ENCODE results near the gene OTOP3.
A peak's percentile ranks its signal among the peaks of the same experiment; 100 is the strongest.

Gene OTOP3

GRCh38 chr17:74941128-74941725 is 5.5 kb downstream of the OTOP3 start:
- DNase-seq, result no peak

- DNase-seq, result no peak
Observed at GRCh38 chr17:74943808-74944522, 8.3 kb downstream of the OTOP3 start.

GRCh38 chr17:74945543-74945942 is 9.8 kb downstream of the OTOP3 start:
- DNase-seq, result no peak

DNA sequence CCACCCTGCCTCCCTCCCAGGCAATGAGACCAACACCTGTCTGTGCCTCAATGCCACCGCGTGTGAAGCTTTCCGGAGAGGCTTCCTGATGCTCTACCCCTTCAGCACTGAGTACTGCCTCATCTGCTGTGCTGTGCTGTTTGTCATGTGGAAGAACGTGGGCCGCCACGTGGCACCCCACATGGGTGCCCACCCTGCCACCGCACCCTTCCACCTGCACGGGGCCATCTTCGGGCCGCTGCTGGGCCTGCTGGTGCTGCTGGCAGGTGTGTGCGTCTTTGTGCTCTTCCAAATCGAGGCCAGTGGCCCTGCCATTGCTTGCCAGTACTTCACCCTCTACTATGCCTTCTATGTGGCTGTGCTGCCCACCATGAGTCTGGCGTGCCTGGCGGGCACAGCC is 10.9 kb downstream of the OTOP3 start:
- DNase-seq, result no peak

DNA sequence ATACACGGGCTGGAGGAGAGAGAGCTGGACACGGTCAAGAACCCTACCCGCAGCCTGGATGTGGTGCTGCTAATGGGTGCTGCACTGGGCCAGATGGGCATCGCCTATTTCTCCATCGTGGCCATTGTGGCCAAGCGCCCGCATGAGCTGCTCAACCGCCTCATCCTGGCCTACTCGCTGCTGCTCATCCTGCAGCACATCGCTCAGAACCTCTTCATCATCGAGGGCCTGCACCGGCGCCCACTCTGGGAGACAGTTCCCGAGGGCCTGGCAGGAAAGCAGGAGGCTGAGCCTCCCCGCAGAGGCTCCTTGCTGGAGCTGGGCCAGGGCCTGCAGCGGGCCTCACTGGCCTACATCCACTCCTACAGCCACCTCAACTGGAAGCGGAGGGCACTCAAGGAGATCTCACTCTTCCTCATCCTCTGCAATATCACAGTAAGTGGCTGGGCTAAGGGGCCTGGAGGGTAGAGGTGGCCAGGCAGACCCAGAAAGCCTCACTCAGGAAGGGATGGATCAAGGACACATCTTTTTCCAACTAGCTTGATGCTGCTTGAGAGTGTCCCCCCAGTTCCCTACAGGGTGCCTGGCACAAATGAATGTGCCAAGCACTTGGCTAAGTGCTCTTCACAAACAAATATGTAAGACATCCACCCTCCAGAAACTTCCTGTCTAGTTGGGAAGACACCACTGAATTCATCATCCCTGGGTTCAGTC is 11.5 kb downstream of the OTOP3 start:
- DNase-seq, result no peak

GRCh38 chr17:74949455-74950115 is 13.9 kb downstream of the OTOP3 start:
- DNase-seq, result no peak

GRCh38 chr17:74950207-74950606 is 14.5 kb downstream of the OTOP3 start:
- DNase-seq, result no peak

- DNase-seq, result no peak
Observed at GRCh38 chr17:74951065-74951464, 15.4 kb downstream of the OTOP3 start.

- DNase-seq, result no peak
Observed at GRCh38 chr17:74951680-74952421, 16.2 kb downstream of the OTOP3 start.

DNA sequence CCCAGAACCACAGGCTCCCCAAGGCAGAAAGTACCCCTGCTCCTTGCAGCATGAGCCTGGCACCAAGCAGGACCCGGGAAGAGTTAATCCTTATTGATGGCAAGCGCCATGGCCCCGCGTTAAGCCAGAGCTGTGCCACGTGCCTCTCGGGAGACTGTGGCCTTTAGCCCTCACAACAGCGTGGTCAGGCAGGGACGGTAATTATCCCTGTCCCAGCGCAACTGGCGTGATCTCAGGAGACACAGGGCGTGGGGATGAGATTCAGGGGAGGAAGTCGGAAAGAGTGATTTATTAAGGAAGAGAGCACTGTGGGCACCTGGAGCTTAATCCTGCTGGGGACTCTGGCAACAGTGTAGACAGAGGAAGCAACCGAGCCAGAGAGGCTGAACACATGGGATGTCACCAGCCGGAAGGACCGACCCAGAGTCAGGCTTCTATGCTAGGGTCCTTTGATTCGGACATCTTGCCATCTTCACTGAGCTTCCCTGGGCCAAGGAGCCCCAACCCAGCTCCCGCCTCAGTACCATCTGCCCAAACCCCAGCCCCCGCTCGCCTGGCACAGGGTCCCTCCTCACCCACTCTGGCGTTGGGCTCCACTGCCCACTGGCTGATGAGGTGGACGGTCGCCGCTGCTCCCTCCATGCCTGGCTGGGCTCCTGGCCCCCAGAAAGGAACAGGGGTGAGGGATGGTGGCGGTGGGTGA is 16.9 kb downstream of the OTOP3 start:
- DNase-seq, result no peak

- no peak for DNase-seq
Observed at GRCh38 chr17:74953134-74953687, 17.5 kb downstream of the OTOP3 start.

DNA sequence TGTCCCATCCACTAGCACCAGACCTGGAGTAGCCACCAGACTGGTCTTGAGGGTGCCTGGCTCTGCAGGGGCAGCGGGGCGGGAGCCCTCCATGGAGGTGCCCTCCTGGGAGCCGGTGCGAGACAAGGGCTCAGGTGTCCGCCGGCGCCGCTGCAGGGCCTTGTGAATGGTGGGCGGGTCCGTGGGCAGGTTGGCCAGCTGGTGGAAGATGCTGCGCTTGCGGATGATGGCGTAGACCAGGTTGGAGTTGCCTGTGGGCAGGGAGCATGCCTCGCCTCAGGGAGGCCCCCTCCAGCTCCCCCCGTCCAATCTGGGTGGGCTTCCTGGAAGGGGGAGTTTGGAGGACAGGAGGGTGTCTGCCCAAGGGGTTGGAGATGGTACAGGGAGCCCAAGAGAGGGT is 18.4 kb downstream of the OTOP3 start:
- DNase-seq, result no peak

DNA sequence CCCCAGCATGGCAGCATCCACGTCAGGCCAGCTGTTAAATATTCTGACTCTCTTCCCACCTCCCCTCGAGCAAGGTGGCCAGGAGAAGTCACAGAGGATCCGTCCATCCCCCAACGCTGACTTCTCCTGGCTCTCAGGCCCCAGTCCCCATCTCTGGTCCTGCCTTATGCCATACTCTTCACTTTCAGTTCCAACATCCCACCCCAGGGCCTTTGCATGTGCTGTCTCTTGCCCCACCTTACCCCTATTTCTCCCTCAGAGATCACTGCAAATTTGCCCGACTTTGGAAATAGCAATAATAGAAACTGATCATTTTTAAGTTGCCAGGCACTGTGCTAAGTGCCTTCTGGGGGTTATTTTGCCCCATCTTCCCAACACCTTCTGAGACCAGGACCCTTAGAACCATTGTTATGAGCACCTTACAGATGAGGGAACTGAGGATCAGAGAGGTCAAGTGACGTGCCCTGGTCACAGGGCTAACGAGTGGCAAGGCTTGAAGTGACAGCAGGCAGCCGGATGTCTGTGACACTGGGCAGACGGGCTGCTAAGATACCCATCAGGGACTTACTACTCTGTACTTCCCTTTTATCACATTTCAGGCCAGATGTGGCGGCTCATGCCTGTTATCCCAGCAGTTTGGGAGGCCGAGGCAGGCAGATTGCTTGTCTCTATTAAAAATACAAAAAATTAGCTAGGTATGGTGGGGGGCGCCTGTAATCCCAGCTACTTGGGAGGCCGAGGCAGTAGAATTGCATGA is 19.1 kb downstream of the OTOP3 start:
- no peak for DNase-seq

DNA sequence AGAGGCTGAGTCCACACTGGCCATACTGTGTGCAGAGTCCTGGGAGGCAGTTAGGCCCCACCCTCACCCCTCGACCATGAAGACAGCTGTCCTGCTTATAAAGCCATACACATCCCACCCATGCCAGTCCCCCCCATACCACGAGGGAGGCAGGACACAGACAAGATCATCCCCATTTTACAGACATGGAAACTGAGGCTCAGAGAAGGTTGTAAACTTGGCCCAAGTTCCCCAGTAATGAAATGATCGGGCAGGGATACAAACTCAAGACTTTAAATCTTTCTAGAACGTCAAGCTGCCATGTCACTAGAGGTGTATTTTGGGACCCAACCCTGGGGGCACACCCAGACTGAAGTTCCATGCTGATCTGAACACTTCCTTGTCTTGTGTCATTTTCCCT is 20.4 kb downstream of the OTOP3 start:
- no peak for DNase-seq

DNA sequence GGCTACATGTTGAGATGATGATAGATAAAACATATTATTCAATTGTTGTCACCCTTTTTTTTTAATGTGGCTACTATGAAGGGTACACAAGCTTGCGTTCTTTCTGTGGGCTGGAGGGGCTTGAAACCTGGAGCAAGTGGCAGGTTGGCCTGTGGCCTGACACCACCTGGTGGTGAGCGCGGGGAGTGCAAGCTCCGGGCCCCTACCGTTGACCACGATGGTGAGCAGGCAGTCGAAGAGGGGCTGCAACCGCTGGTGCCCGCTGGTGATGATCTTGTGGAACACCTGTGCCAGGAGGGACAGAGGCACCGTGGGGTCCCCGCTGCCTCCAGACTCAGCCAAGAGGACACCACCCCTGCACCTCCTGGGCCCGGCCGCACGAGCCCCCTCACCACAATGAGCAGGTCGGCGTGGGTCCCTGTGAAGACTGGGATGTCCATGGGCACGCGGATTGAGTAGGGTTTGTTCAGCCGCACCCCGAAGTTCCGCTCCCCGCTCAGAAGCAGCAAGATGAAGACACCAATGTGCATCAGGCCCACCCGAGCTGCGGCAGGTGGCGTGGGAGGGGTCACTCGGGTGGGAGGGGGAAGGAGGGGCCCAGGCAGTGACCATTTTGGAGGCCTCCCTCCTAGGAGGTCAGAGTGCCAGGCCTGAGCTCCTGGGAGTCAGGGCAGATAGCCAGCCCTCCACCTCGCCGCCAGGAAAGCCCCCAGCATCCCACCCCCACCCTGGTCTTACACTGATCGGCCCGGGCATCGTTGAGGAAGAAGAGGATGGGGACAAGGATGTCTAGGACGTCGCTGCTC is 22.4 kb downstream of the OTOP3 start:
- peak; percentile 26 to 79 for DNase-seq

GRCh38 chr17:74959826-74960515 is 24.3 kb downstream of the OTOP3 start:
- no peak for DNase-seq

- peak in 1 of 2 experiments; percentile 23 for DNase-seq
Observed at GRCh38 chr17:74960570-74961342, 25.1 kb downstream of the OTOP3 start.

- DNase-seq, result peak; percentile 82 to 90
Observed at GRCh38 chr17:74961657-74962350, 26.1 kb downstream of the OTOP3 start.

Measured in NCI-H446 (cell line).